Measurements from ENCODE around the gene DAB2. TPM values are rescaled to one million over a fixed set of nuclear protein-coding genes. Genes with fewer than 3 reads are reported as not detected.

DAB2 gene
- total and polyA plus RNA-seq, 2 of the 8 experiments (the other 6 are each of a cell fraction or from before 2014, with no cell fraction given), result 2.6 to 4.9 TPM

DNA sequence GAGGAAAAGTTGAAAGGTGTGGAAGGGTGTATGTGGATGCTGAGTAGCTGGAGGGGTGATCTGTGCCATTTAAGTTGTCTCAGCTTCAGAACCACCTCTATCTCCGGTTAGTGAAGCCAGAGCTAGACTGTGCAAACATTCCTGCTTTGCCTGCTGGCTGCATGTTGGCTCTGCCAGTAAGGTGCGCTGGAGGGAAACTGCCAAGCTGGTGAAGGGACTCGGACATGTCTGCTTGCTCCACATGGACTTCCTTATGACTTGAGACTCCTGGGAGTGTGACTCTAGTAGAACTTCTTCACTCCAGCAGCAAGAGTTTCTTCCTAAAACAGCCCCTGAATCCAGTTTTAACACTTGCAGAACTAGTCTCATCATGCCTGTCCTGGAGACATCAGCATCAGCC, 27.9 kb downstream of the DAB2 start:
- H3K9ac ChIP-seq (replicated peaks in 1 of 4; ENCODE audit: extremely low read depth in 1 of 4, low read depth in 3 of 4, low read length in 3 of 4), result no peak overlapping the region
- no peaks in the 10 kb centered on the region for H3K27me3 ChIP-seq (replicated peaks in 1 of 4; ENCODE audit: control insufficient read depth in 3 of 4, extremely low read depth in 1 of 4, insufficient read depth in 3 of 4, low read length in 3 of 4)
- H3K79me1 ChIP-seq (ENCODE audit: low read depth, low read length), result no peaks in the 10 kb centered on the region
- DNase-seq (ENCODE audit: low read depth in 1 of 2, low spot score in 2 of 2) (no peak), FAIRE-seq (no peak)
- H3K23ac ChIP-seq (ENCODE audit: insufficient read length), result no peak overlapping the region
- H2BK12ac ChIP-seq (ENCODE audit: low read depth, low read length), result no peak overlapping the region
- no peak overlapping the region for H3K4ac ChIP-seq (replicated peaks; ENCODE audit: insufficient read length, low read depth, low read length)
- no peak overlapping the region for H3K4me3 ChIP-seq (ENCODE audit: extremely low read depth in 1 of 4, insufficient read depth in 2 of 4, low read depth in 3 of 4, low read length in 4 of 4)
- no peaks in the 10 kb centered on the region for H3K9me3 ChIP-seq (ENCODE audit: insufficient read depth in 2 of 2, low read depth in 1 of 2, low read length in 1 of 2)
- ChIA-PET CTCF (ENCODE audit: partially characterized antibody) (interaction anchor here (0.6 to 2.7 kb wide), 8 partner anchors 8 to 1316 kb away, joined by 3 to 11 read pairs (median 4); partner anchors contain the start of gene DAB2), POLR2A (ENCODE audit: partially characterized antibody) (no interaction called here)
- H3K36me3 ChIP-seq (ENCODE audit: control insufficient read depth in 2 of 4, insufficient read depth in 4 of 4, low read length in 3 of 4), result no peaks in the 10 kb centered on the region
- H2BK15ac ChIP-seq (ENCODE audit: low read length), result no peak overlapping the region
- no peaks in the 10 kb centered on the region for H3K79me2 ChIP-seq (ENCODE audit: control insufficient read depth in 1 of 2, insufficient read depth in 2 of 2, low read length in 2 of 2)
- no peak overlapping the region for H4K5ac ChIP-seq (ENCODE audit: insufficient read length, low read depth, low read length)
- no peak overlapping the region for H3K27ac ChIP-seq (ENCODE audit: low read depth, low read length)
- no peak overlapping the region for H3K4me2 ChIP-seq (ENCODE audit: insufficient read depth in 1 of 2, low read depth in 2 of 2, low read length in 2 of 2)
- peaks cover 0 to 3% (median 0%) of the 10 kb centered on the region in 4 experiments; a peak in 2 of 7 replicates for H3K4me1 ChIP-seq (replicated peaks in 1 of 4; ENCODE audit: control insufficient read depth in 3 of 4, insufficient read depth in 4 of 4, low read length in 3 of 4)
- H3K18ac ChIP-seq (ENCODE audit: extremely low read depth, low read length), result no peak overlapping the region
- H2AFZ ChIP-seq (ENCODE audit: low read length), result no peak overlapping the region
- H2BK120ac ChIP-seq (replicated peaks; ENCODE audit: low read depth, low read length), result no peak overlapping the region
- H3K23me2 ChIP-seq (ENCODE audit: low read depth, low read length), result no peaks in the 10 kb centered on the region
- H2BK20ac ChIP-seq (ENCODE audit: low read length), result no peak overlapping the region
- no peak overlapping the region for H4K91ac ChIP-seq (replicated peaks; ENCODE audit: insufficient read length, low read length)
- no peaks in the 10 kb centered on the region for H4K20me1 ChIP-seq (replicated peaks in 1 of 2; ENCODE audit: control insufficient read depth in 1 of 2, insufficient read depth in 2 of 2, low read length in 2 of 2)
- H2AK5ac ChIP-seq (ENCODE audit: low read depth, low read length), result no peak overlapping the region
- WGBS, 2 experiments (ENCODE audit: extremely low coverage in 1 of 2, insufficient coverage in 1 of 2, insufficient read length in 1 of 2, insufficient replicate concordance in 2 of 2, low coverage in 1 of 2, low lambda C conversion rate in 2 of 2, missing lambda C conversion rate in 1 of 2), result 84% methylated on average over 3 of the region's 3 CpGs; no CpG with 5 or more reads in 1 of the 2 experiments
- no peak overlapping the region for H3K56ac ChIP-seq (replicated peaks; ENCODE audit: insufficient read length, low read depth, low read length)
- no peak overlapping the region for H3K14ac ChIP-seq (ENCODE audit: insufficient read length)
- H2BK5ac ChIP-seq (ENCODE audit: low read depth, low read length), result no peak overlapping the region
- no peak overlapping the region for H4K8ac ChIP-seq (ENCODE audit: extremely low read depth, insufficient read depth, low read length)
- no peak for TF ChIP-seq KDM4A (IDR thresholded peaks at IDR 0.05; ENCODE audit: low read depth, low read length, severe bottlenecking)
- TF ChIP-seq, protein P1, sequence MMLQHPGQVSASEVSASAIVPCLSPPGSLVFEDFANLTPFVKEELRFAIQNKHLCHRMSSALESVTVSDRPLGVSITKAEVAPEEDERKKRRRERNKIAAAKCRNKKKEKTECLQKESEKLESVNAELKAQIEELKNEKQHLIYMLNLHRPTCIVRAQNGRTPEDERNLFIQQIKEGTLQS (IDR thresholded peaks at IDR 0.05; ENCODE audit: insufficient read depth, low read depth, low read length), result no peak
